GM18526 (cell line): ENCODE results near the gene FBXL14.

ENCODE experiments used
- POLR2A ChIP-seq: IDR thresholded peaks from 3 replicates; pipeline ENCODE4 v1.6.1; 2011; ENCODE audit not compliant: insufficient read length; ENCODE audit errors: extremely low read depth

The FBXL14 gene

GRCh38 chr12:1542599-1542998 lies 51.8 kb downstream of the FBXL14 start:
- TF ChIP-seq POLR2A: no peak

GRCh38 chr12:1540690-1541089 lies 53.7 kb downstream of the FBXL14 start:
- TF ChIP-seq POLR2A: no peak

- no peak for TF ChIP-seq POLR2A
Measured at GRCh38 chr12:1539135-1539534, 55.2 kb downstream of the FBXL14 start.

GRCh38 chr12:1536817-1537216 lies 57.6 kb downstream of the FBXL14 start:
- TF ChIP-seq POLR2A: no peak

- TF ChIP-seq POLR2A: no peak
Measured at GRCh38 chr12:1534748-1535147, 59.6 kb downstream of the FBXL14 start.

GRCh38 chr12:1533602-1534304 lies 60.6 kb downstream of the FBXL14 start:
- peak; percentile 13 for TF ChIP-seq POLR2A

- no peak for TF ChIP-seq POLR2A
Measured at GRCh38 chr12:1533205-1533601, 61.2 kb downstream of the FBXL14 start.

- TF ChIP-seq POLR2A: no peak
Measured at GRCh38 chr12:1532375-1533165, 61.8 kb downstream of the FBXL14 start.

GRCh38 chr12:1531654-1532374 lies 62.6 kb downstream of the FBXL14 start:
- peak; percentile 32 for TF ChIP-seq POLR2A

- TF ChIP-seq POLR2A: no peak
Measured at GRCh38 chr12:1531153-1531653, 63.2 kb downstream of the FBXL14 start.

- no peak for TF ChIP-seq POLR2A
Measured at GRCh38 chr12:1530592-1531152, 63.7 kb downstream of the FBXL14 start.

- peak; percentile 37 for TF ChIP-seq POLR2A
Measured at GRCh38 chr12:1529862-1530591, 64.4 kb downstream of the FBXL14 start.

GRCh38 chr12:1529228-1529861 lies 65.0 kb downstream of the FBXL14 start:
- TF ChIP-seq POLR2A: no peak

GRCh38 chr12:1528791-1529190 lies 65.6 kb downstream of the FBXL14 start:
- TF ChIP-seq POLR2A: no peak
